H54 (cell line): ENCODE measurements around the gene TMEM106C.

Experiments used
- DNase-seq: peaks from one replicate; pipeline ENCODE4 v3.0.0; 2011; ENCODE audit warnings: low spot score, mixed read lengths; ENCODE audit not compliant: insufficient read length
- FAIRE-seq: peaks from 3 replicates; lab custom pipeline; 2011; peaks lifted over from hg19 to GRCh38; lab: Jason Lieb, UNC
- POLR2A ChIP-seq: IDR thresholded peaks from 2 replicates; pipeline ENCODE4 v1.6.1; 2011; ENCODE audit warnings: low read depth, mild to moderate bottlenecking, low read length

TMEM106C gene

GRCh38 chr12:48016373-48017020 lies 53.1 kb downstream of the TMEM106C start:
- no peak for FAIRE-seq
- TF ChIP-seq POLR2A = no peak
- DNase-seq = no peak

- DNase-seq = no peak
- TF ChIP-seq POLR2A = no peak
- no peak for FAIRE-seq
Measured at GRCh38 chr12:48017496-48017895, 54.1 kb downstream of the TMEM106C start.

- FAIRE-seq (no peak), DNase-seq (no peak)
- TF ChIP-seq POLR2A = no peak
Measured at GRCh38 chr12:48017921-48018617, 54.7 kb downstream of the TMEM106C start.
